Iris pigment epithelial cell (primary cell): ENCODE results near the gene MPPED1.

Experiments used
- DNase-seq: peaks from one replicate; pipeline ENCODE4 v3.0.0-alpha.2; 2011; ENCODE audit warnings: low read depth

Gene MPPED1

DNA sequence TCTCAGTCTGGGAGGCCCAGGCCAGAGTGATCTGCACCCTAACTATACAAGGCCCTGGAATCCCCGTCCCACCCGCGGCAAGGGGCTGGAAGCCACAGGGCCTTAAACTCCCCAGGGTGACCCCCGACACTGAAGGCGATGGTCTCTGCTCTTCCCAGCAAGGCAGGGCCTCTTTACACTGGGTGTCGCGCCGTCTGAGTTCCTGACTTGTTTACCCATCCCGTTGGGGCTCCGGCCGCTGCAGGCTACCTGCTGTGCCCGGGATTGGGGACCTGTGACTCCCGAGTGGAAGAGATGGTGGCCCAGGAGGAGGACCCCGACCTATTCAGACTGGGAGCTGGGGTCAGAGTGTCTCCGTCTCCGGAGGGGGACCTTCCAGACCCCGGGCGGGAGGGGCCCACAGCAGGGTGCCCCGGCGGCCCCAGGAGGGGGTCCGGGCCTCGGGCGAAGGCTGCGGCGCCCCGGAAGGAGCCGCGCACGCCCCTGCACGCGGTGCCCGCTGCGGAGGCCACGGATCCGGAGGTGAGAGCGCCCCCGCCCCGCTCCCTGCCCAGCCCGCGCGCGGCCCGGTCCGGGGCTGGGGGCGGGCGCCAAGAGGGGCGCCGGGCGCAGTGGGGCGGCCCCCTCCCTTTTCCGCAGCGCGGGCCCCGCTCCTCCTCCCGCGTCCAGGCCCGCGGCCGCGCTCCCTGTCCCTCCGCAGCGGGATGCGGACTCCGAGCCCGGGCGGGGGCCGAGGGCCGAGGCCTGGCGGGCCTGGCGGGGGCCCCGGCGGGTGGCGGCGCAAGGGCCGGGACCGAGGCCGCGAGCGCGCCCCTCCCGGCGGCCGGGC lies 560 bp upstream of the MPPED1 start:
- DNase-seq: no peak

DNA sequence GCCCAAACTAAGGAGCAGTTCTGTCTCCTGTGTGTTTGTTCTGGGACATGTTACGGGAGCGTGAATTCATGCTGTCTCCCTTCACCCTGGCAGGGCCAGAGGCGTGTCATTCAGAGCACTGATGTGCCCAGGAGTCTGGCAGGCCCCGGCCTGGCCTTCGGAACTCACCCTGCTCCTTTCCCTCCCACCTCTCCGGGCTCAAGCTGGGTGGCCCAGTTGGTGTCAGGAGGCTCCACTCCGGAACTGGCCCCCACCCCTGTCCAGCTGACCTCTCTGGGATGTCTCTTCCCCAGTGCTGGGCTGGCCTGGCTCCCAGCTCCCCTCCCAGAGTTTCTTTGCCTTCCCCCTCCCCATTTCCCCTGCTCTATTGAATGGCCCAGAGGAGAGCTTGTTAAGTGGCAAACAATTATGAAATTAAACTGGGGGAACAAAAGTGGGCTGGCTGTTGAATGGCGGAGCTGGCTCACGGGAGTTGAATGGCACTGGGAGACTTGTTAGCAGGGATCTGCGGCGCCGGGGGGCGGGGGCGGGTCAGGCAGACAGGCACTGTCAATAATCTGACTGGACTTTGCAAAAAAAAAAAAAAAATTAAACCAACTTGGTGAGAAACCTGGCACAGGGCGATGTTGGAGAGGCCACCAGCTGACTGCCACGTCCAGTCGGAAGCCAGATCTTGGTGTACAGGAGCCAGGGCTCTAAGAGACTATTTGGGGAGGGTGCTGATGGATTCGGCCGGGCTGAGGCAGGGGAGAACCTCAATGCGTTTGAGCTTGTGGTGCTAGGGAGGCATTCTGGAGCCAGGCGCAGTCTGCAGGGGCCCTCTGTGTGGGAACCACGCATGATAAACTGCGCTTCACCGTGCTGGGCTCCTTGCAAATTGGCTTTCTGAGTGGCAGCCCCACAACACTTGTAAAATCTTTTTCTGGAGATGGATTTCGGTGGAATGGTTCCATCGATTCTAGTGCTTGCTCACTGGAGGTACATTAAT lies 1.3 kb downstream of the MPPED1 start:
- no peak for DNase-seq

DNA sequence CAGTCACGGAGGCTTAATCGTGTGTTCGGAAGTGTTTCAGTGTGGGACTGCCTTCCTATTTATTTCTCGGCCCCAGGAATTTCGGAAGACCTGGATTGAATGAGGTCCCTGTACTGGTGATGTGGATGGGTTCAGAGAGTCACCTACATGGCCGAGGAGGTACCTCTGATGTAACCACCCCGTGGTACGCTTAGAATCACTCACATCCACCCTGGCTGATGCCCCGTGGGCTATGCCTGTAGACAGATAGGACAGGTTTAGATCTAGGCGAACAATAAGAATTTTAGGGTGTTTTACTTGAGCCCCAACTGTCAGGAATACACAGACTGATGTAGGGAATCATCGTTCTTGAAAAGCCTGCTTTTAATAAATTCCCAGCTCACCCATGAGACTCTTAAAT lies 2.0 kb downstream of the MPPED1 start:
- DNase-seq: no peak

DNA sequence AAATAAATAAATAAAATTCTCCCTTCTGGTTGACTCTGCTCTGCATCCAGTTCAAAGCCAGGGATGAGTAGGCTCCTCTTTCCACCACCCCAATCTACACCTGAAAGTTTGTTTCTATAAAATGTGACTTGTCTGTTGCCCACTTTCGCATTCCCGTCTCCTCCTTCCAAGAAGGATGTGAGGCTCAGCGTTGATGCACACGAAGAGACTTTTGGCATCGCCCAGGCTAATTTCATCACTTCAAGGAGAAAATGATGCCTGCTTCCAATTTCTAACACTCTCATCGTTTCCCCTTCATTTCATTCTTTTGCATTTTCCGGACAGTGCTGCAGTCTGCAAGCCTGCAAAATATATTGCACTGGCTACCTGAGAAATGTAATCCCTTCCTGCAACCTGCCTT lies 3.9 kb downstream of the MPPED1 start:
- DNase-seq: no peak

DNA sequence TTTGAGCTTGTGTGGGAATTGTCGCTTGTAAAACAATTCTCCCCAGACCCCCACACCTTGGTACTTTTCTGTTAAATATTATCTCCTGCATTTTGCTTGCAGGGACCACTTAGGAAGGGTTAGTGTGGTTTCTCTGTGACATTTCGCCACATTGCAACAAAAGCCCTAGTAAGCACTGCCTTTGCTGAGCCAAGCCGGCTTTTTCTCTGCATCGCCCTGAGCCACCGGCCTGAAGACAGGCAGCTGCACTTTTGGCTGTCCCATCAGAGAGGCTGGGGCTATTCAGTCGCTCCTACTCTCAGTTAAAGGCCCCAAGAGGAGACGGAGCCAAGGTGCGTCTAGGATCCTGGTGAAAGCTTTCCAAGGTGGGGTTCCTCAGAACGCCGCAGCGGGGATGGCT lies 5.7 kb downstream of the MPPED1 start:
- no peak for DNase-seq

DNA sequence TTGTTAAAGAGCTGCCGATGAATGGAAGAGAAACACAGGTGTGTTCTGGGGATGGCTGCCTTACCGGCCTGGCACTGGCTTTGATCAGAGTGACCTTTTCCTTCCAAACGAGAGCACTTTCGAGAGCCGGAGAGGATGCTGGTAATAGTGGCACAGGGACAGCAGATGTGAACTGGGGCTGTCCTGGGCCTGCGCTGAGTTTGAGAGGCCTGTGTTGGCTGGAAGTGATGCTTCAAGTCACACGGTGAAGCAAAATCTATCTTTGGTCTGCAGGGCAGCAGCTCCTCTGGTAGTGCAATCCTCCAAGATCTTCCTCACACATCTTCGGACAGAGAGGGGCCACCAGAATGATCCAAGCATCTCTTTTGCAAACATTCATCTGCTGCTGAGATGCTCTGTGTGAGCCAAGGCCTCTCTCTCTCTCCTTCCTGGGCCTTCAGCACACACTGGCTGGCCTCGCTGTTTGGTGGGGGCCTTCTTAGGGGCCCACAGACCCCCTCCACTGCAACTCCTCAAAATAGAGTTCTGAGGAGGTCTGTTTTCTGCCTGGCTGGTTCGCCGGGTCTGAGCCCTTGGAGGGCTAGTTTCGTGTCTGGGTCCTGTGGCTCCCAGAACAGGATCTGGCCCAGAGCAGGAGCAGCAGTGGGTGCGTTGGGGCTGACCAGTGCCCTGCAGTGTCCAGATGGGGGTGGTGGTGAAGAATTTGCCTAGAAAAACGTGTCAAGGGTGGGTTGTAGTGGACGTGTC lies 6.4 kb downstream of the MPPED1 start:
- DNase-seq: no peak

DNA sequence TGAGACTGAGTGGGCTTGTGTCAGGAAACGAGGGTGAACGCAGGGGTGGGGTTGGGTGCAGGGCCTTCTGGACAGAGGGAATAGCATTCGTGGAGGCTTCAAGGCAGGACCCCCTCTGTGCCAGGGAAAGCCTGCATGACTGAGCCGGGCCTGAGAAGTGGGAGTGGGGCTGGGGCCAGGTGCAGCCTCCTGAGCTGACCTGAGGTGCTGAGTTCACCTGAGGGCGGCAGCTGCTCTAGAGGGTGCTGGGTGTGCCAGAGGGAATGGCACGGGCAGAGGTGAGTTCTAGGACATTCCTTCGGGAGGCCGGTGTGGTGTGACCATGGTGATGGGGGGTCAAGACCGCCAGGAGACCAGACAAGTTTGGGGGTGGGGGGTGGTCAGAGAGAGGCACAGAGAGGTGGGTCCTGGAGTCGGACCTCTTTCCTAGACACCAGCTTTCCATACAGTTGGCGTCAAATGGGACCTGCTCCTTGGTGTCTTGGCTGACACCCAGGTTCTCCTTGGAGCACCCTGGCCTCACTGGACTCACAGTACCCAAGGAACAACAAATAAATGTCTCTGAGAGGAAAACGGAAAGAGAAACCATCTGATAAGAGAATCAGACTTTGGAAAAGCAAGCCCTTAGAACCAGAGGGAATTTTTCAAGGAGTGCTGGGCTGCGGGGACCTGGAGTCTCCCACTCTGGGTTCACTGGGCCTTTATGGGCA lies 7.7 kb downstream of the MPPED1 start:
- DNase-seq: no peak

DNA sequence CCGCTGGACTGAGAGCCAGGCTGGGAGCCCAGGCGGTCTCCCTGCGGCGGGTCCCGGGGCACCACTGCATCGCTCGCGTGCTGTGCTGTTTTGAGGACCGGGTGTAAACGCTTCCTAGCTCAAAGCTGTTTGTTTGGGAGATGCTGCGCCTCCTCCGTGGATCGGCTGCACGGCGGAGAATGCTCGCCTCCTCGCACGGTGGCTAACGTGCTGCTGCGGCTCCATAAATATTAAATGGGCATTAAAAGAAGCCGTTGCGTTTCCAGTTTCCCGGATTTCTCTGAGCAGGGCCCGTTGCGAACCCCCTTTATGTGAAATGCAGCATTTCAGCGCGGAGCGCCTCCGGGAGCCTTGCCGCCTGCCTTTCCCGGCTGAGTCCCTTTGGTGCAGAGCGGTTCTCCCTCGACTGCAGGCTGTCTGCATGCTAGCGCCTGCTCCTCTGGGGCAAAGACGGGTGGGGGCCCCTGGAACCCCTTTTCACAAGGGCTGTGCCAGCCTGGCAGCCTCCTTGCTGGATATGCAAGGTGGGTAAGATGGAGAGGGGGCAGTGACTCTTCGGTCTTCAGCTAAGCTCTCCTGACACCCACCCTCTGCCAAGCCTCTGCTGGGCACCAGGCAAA lies 9.3 kb downstream of the MPPED1 start:
- no peak for DNase-seq

DNA sequence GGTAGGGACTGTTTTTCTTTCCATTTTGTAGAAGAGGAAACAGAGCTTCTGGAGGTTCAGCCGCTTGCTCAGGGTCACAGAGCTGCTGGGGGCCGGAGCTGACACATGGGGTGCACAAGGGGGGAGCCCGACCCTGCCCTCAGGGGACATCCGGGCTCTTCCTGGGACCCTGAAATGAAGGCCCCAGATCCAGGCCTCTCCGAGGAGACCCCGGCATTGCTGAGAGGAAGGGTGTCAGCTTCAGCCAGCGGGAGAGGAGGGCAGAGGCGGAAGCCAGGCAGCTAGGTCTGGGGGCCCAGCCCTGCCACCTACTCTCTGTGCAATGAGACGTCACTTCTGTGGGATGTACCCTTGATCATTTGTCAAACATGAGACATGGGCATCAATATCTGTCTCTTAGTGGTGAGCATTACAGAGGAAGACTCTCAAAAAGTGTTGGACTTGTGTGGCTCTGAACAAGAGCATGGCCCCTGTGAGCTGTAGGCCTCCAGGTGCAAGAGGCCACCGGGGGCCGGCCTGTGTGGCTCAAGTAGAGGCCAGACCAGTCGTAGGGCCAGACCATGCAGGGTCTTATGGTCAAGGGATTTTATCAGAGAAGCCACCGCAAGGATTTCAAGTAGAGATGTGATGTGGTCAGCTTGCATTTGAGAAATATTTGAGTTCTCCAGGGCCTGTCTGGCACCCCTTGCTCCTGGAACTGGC lies 10.3 kb downstream of the MPPED1 start:
- no peak for DNase-seq

DNA sequence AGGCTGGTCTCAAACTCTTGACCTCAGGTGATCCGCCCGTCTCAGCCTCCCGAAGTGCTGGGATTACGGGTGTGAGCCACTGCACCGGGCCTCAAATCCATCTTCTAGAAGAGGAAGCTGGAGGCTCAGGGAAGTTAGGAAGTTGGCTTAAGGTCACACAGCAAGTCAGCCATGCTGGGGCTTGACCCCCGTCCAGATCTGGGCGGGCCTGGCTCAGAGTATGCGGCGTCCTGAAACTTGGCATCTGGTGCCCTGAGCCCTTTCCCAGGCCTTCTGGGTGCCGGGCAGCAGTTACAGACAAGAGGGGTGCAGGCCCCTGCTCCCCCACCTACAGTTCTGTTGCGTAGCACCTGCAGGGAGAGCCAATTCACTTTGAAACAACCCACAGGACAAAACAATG lies 11.2 kb downstream of the MPPED1 start:
- DNase-seq: no peak

DNA sequence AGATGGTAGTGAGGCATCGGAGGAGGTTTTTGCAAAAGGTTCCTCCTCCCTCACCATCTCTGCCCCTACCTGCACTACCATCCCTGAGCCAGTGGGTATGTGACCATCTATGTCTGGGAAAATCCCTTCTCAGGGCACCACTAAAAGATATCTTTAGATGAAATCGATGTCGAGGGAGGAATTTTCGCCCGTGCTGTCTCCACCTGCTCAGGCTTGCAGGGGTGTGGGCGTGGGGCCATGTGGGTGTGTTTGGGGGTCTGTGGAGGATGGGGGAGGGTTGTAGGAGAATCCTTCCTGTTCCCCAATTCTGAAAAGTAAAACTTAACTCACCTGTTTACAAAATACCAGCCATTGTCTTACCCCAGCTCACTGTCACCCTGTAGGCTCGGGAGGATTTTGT lies 12.4 kb downstream of the MPPED1 start:
- no peak for DNase-seq

DNA sequence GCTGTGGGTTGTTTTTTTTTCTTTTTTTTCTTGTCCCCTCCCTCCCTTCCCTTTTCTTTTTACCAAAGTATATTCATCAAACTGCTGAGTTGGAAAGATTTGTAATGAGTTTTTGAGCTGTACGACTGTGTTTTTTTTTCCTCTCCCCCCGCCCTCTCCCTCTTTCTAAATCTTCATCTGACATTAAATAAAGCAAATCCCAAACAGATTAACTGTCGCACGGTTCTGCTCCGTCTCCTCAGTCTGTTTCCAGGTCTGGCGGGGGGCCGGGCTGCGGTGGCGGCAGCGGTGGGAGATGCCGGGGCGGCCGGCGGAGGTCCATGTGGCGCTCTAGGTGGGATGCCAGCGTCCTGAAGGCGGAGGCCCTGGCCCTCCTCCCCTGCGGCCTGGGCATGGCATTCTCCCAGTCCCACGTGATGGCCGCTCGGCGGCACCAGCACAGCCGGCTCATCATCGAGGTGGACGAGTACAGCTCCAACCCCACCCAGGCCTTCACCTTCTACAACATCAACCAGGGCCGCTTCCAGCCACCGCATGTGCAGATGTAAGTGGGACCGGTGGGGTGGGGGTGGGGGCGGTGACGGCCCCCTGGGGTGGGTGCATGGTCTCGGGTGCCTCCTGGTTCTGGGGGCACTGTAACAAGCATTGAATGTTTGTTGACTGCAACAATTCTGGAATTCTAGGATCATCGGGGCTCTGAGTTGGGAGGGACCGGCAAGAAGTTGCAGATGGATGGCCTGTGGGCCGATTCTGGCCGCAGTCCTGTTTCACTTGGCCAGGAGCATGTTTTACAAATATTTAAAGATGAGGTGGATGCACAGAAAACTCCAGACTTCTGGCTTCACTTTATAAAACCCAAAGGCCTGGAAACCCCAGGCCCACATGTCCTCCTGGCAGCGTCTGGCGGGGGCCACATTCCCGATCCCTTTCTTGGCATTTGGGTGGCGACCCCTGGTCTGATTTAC lies 13.1 kb downstream of the MPPED1 start:
- no peak for DNase-seq

DNA sequence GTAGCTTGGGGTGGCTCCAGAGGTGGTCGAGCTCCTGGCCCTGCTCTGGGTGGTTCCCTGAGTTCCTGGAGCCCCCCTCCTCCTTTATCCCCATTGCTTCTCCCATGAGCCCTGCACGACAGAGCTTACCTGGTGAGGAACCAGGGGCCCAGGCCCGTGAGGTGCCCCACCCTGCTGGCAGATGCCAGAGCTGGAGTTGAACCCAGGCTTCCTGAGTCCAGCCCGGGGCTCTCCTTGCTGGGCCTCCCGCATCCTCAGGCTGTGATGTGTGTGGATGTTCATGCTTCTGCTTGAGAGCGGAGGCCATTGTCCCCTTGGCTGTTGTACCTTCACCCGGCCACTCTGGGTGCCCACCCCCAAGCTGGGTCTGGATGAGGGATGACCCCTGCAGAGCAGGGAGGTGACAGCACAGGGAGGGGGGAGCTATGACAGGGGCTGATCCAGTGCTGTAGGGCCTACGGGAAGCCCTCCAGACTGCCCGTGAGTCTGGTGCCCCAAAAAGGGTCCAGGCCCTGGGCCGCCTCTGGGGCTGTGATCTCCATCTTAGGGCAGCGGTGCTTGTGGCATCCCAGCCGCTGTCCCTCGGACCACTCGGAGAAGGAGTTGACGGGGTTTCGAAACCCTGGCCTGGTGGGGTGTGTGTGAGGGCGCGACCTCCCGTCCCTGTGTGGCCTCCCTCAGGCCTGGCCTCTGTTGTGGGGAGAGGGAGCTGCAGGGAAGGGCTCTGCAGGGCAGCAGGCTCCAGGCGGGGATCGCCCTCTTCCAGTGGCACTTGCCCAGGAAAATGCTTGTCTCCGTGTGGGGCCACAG lies 14.4 kb downstream of the MPPED1 start:
- DNase-seq: no peak

DNA sequence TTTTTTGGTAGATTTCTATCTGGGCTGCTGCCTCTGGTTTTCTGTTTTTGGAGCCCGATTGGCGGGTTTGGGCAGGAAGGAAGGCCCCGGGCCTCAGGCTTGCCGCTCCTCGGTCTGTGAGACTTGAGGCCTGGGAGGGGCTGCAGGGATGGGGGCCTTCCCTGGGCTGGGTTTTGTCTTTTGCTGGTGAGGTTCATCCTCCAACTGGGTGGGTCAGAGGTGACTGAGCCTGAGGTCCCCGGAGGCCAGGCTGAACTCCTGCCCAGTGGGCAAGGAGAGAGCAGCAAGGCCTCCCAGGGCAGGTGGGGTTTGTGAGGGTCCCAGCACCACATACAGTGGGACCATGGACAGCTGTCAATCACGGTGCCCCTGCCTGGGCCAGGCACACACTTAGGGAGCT lies 15.0 kb downstream of the MPPED1 start:
- DNase-seq: no peak

DNA sequence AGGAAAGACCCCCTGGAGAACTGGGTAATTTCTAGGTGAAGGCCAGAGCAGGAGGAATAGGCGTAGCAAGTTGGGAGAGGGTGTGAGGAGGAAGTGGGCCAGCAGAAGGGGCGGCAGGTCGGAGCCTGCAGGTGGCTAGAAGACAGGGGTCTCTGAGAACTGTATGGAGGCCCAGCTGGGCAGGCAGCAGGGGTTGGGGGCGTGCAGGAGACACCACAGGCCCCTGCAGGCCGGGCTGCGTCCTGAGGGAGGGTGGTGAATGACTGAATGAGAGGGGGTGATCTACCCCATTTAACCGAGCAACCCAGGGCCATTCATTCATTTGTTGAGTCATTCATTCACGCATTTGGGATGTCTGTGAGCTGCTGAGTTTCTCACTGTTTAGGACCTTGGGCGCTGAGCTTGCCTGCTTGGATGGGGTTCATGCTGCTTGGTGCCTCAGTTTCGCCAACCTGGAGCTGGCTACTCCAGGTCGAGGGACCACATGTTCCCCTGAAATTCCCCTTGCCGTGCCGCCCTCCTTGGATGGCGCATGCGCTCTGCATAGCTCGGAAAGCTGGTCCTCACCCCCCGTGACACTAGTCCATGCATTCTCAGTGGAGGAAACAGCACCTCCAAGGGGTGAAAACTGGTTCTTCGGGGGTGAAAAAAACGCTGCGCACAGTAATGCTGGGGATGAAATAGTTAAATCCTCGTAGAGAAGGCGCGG lies 15.6 kb downstream of the MPPED1 start:
- DNase-seq: no peak

DNA sequence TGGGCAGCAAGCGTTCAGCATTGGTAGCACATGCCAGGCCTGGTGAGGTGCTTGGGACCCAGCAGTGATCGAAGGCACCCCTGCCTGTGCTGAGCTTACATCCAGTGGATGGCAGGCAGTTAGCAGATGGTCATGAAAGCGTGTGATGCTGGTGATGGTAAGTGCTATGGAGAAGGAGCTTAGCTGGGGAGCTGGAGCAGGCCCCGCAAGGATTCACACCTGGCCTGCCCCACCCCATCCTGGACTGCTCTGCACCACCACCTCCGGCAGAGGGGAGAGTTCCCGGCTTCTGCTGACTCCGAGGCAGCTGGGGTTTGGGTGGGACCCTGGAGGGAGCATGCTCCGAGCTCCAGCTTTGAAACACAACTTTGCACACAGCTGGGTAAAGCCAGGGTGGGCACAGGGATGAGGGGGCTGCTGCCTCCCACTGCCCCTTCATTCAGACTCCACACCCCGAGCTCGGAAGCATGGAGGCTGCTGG lies 16.2 kb downstream of the MPPED1 start:
- no peak for DNase-seq

DNA sequence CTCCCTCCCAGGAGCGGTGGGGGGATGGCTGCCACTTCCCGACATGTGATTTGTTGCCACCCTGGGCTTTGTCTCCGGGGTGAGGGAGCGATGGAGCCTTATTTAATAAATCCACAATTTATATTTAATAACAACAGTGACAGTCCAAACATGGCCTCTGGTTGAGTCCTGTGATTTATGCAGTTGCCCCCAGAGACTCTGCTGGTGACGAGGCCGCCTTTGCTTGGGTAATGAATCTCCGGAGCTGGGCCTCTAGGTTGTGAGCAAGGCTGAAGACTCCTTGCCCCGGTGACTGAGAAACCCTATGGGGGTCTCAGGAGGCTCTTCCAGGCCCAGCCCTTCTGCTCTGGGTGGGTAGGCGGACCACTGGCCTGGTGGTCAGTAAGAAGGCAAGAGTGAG lies 16.7 kb downstream of the MPPED1 start:
- DNase-seq: no peak

DNA sequence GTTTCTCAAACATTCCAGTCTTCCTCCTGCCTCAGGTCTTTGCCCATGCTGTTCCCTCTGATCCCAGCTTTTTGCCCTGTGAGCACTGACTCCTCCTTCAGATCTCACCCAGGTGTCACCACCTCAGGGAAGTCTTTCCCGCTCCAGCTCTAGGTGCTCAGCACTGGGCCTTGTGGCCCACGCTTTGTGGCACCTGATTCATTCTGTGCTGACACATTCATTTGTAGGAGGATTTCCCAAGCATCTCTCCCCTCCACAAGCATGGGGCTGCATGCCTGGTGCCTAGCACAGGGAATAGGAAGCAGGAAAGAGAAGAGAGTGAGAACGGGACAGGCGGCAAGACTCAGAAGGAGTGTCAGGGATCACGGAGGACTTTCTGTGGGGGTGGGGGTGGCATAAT lies 17.6 kb downstream of the MPPED1 start:
- no peak for DNase-seq
